Liver (tissue), 9 donors: ENCODE measurements around the gene ARHGAP10. TPM values are rescaled to one million over a fixed set of nuclear protein-coding genes. Genes with fewer than 3 reads are reported as not detected.
A peak's percentile ranks its signal among the peaks of the same experiment; 100 is the strongest.

ENCODE experiments used
- DNase-seq: peaks from one replicate; pipeline ENCODE4 v3.0.0-alpha.2; 2017; ENCODE audit warnings: low spot score
- H3K27ac ChIP-seq, 2 donors: one replicate each; pipeline ENCODE4 v1.7.0; 2013; ENCODE audit warnings: inconsistent platforms in 2 of 2, low read length in 2 of 2, control low read depth in 1 of 2, low read depth in 1 of 2, mild to moderate bottlenecking in 1 of 2
- H3K27me3 ChIP-seq, 4 donors: one replicate each; pipeline versions ENCODE4 v1.6.1 to v1.7.0; 2013; ENCODE audit warnings: low read length in 3 of 4, inconsistent platforms in 1 of 4, mild to moderate bottlenecking in 1 of 4, moderate library complexity in 1 of 4; ENCODE audit not compliant: control insufficient read depth in 4 of 4, insufficient read depth in 4 of 4
- H3K36me3 ChIP-seq, 4 donors: one replicate each; pipeline versions ENCODE4 v1.6.1 to v1.7.0; 2013; ENCODE audit warnings: low read length in 3 of 4, mild to moderate bottlenecking in 3 of 4, low read depth in 1 of 4, moderate library complexity in 1 of 4; ENCODE audit not compliant: control insufficient read depth in 4 of 4, insufficient read depth in 3 of 4
- H3K4me1 ChIP-seq, 4 donors: one replicate each; pipeline versions ENCODE4 v1.6.1 to v1.7.0; 2013; ENCODE audit warnings: low read length in 3 of 4, mild to moderate bottlenecking in 3 of 4, moderate library complexity in 1 of 4; ENCODE audit not compliant: control insufficient read depth in 4 of 4, insufficient read depth in 4 of 4
- H3K4me3 ChIP-seq, 3 donors: one replicate each; pipeline versions ENCODE4 v1.6.1 to v1.7.0; 2013; ENCODE audit warnings: low read length in 3 of 3, control low read depth in 1 of 3, low read depth in 1 of 3, mild to moderate bottlenecking in 1 of 3
- H3K9ac ChIP-seq, 2 donors: one replicate each; pipeline ENCODE4 v1.7.0; 2013; ENCODE audit warnings: low read length in 2 of 2, mild to moderate bottlenecking in 2 of 2, moderate library complexity in 2 of 2, control low read depth in 1 of 2, low read depth in 1 of 2
- H3K9me3 ChIP-seq, 4 donors: one replicate each; pipeline versions ENCODE4 v1.6.1 to v1.7.0; 2013; ENCODE audit warnings: low read length in 3 of 4; ENCODE audit not compliant: control insufficient read depth in 4 of 4
- ATF3 ChIP-seq: IDR thresholded peaks from 2 replicates; pipeline ENCODE4 v1.6.1; 2016; ENCODE audit warnings: antibody characterized with exemption
- EGR1 ChIP-seq, 2 donors: IDR thresholded peaks; 2 replicates each; pipeline ENCODE4 v1.6.1; 2016 to 2018; ENCODE audit warnings: antibody characterized with exemption in 2 of 2, low read depth in 2 of 2
- FOXA1 ChIP-seq: IDR thresholded peaks from 2 replicates; pipeline ENCODE4 v1.6.1; 2016; ENCODE audit warnings: antibody characterized with exemption
- FOXA2 ChIP-seq: IDR thresholded peaks from 2 replicates; pipeline ENCODE4 v1.6.1; 2016; ENCODE audit warnings: antibody characterized with exemption
- GABPA ChIP-seq, 2 donors: IDR thresholded peaks in 1 of 2; conservative IDR thresholded peaks in 1 of 2; 2 replicates each; pipeline ENCODE4 v1.6.1; 2016; ENCODE audit warnings: antibody characterized with exemption in 2 of 2, mild to moderate bottlenecking in 1 of 2, moderate library complexity in 1 of 2
- HNF4A ChIP-seq, 2 donors: conservative IDR thresholded peaks; 2 replicates each; pipeline ENCODE4 v1.6.1; 2016; ENCODE audit warnings: antibody characterized with exemption in 2 of 2, mild to moderate bottlenecking in 2 of 2
- HNF4G ChIP-seq: IDR thresholded peaks from 2 replicates; pipeline ENCODE4 v1.6.1; 2016; ENCODE audit warnings: antibody characterized with exemption
- JUND ChIP-seq, 2 donors: IDR thresholded peaks; 2 replicates each; pipeline ENCODE4 v1.6.1; 2016; ENCODE audit warnings: antibody characterized with exemption in 2 of 2
- MAX ChIP-seq: IDR thresholded peaks from 2 replicates; pipeline ENCODE4 v1.6.1; 2016; ENCODE audit warnings: antibody characterized with exemption
- NR2F2 ChIP-seq: IDR thresholded peaks from 2 replicates; pipeline ENCODE4 v1.6.1; 2016; ENCODE audit warnings: antibody characterized with exemption
- RAD21 ChIP-seq, 2 donors: IDR thresholded peaks; 2 replicates each; pipeline ENCODE4 v1.6.1; 2016; ENCODE audit warnings: antibody characterized with exemption in 2 of 2, mild to moderate bottlenecking in 2 of 2
- REST ChIP-seq: IDR thresholded peaks from 2 replicates; pipeline ENCODE4 v1.6.1; 2016; ENCODE audit warnings: antibody characterized with exemption, mild to moderate bottlenecking
- SP1 ChIP-seq: IDR thresholded peaks from 2 replicates; pipeline ENCODE4 v1.6.1; 2018; ENCODE audit warnings: antibody characterized with exemption, mild to moderate bottlenecking
- YY1 ChIP-seq: IDR thresholded peaks from 2 replicates; pipeline ENCODE4 v1.6.1; 2016; ENCODE audit warnings: antibody characterized with exemption, mild to moderate bottlenecking
- ZBTB33 ChIP-seq: IDR thresholded peaks from 2 replicates; pipeline ENCODE4 v1.6.1; 2016; ENCODE audit warnings: antibody characterized with exemption
- WGBS: extraction: QIAGEN DNeasy Blood & Tissue Kit; methylation state at CpG from one replicate; pipeline ENCODE4 v1.1.7; 2013; 5-methylcytosine and 5-hydroxymethylcytosine counted together
- polyA plus RNA-seq, 2 donors: library from polyadenylated mRNA; stranded (reverse) in 1 of 2; unstranded in 1 of 2; fragments of 200-250 nt in 1 of 2; fragments of >200 nt in 1 of 2; fragmentation: Nextera tagmentation in 1 of 2; extraction: Ambion mirVana in 1 of 2; gene quantifications; one replicate each; pipeline versions ENCODE4 v1.2.1 to v1.2.3, GENCODE V29; 2013 to 2015
- total RNA-seq, 2 donors: library from RNA; depleted of rRNA; stranded (reverse); fragments of >200 nt; gene quantifications; one replicate each; pipeline ENCODE4 v1.2.3, GENCODE V29; 2014
- donor health status: healthy.
- donor health status: healthy.
- donor health status: healthy.
- donor health status: healthy.
- donor health status: healthy.

The ARHGAP10 gene
- total and polyA plus RNA-seq, 4 donors, result 1.5 to 13.0 (median 4.3) TPM

- TF ChIP-seq ZBTB33 (no peak), HNF4A (conservative IDR thresholded peaks at IDR 0.05) (no peak), HNF4G (no peak), FOXA1 (no peak), FOXA2 (no peak), YY1 (peak; percentile 33), GABPA (IDR thresholded peaks at IDR 0.05 in 1 of 2, conservative IDR thresholded peaks at IDR 0.05 in 1 of 2) (no peak), SP1 (no peak), MAX (peak; percentile 76)
Observed at GRCh38 chr4:148023512-148024181, 291.8 kb downstream of the ARHGAP10 start (continued).

- H3K27me3 ChIP-seq, result no peaks in the 10 kb centered on the region
- H3K4me3 ChIP-seq, result no peak overlapping the region
- H3K36me3 ChIP-seq, result no peaks in the 10 kb centered on the region
- H3K27ac ChIP-seq, result no peak overlapping the region
- no peak overlapping the region for H3K9ac ChIP-seq
- 84% methylated on average over 4 of the region's 4 CpGs for WGBS
- H3K9me3 ChIP-seq, result no peaks in the 10 kb centered on the region
- TF ChIP-seq RAD21 (IDR thresholded peaks at IDR 0.05) (no peak), EGR1 (IDR thresholded peaks at IDR 0.05; ENCODE audit: low read depth in 2 of 2) (no peak), GABPA (IDR thresholded peaks at IDR 0.05 in 1 of 2, conservative IDR thresholded peaks at IDR 0.05 in 1 of 2) (no peak), HNF4G (no peak), FOXA1 (no peak), REST (no peak), HNF4A (conservative IDR thresholded peaks at IDR 0.05) (no peak), JUND (IDR thresholded peaks at IDR 0.05) (no peak), SP1 (no peak), MAX (no peak), ZBTB33 (no peak), FOXA2 (no peak), ATF3 (no peak), NR2F2 (no peak), YY1 (no peak)
- H3K4me1 ChIP-seq, result peaks cover 0 to 4% (median 2%) of the 10 kb centered on the region in 4 donors
- DNase-seq, result no peak
Observed at GRCh38 chr4:148025981-148026380, 294.1 kb downstream of the ARHGAP10 start.
